H9 (cell line): ENCODE measurements around the gene RARA. TPM values are rescaled to one million over a fixed set of nuclear protein-coding genes. Genes with fewer than 3 reads are reported as not detected.

Experiments
- DNase-seq: peaks from one replicate; pipeline ENCODE4 v3.0.0-alpha.2; 2017
- H2AFZ ChIP-seq: one replicate; pipeline ENCODE4 v1.6.1; 2013; ENCODE audit warnings: mild to moderate bottlenecking, low read length, control low read depth, moderate library complexity
- H2AK5ac ChIP-seq: 2 replicates; pipeline ENCODE4 v1.6.1; 2013; ENCODE audit warnings: low read length, control low read depth, mixed read lengths; ENCODE audit not compliant: insufficient read length
- H2BK120ac ChIP-seq: one replicate; pipeline ENCODE4 v1.6.1; 2013; ENCODE audit warnings: low read depth, mild to moderate bottlenecking, low read length, control low read depth, inconsistent platforms; ENCODE audit not compliant: poor library complexity, severe bottlenecking
- H2BK12ac ChIP-seq: 2 replicates; pipeline ENCODE4 v1.6.1; 2013; ENCODE audit warnings: low read length, control low read depth, mixed read lengths, low read depth; ENCODE audit not compliant: insufficient read length
- H2BK15ac ChIP-seq: 2 replicates; pipeline ENCODE4 v1.6.1; 2013; ENCODE audit warnings: low read depth, low read length, control low read depth
- H2BK20ac ChIP-seq: one replicate; pipeline ENCODE4 v1.6.1; 2013; ENCODE audit warnings: low read depth, mild to moderate bottlenecking, low read length, control low read depth, inconsistent platforms; ENCODE audit not compliant: poor library complexity, severe bottlenecking
- H2BK5ac ChIP-seq: 2 replicates; pipeline ENCODE4 v1.6.1; 2013; ENCODE audit warnings: low read length, control low read depth, mixed read lengths; ENCODE audit not compliant: insufficient read length
- H3K14ac ChIP-seq: 2 replicates; pipeline ENCODE4 v1.6.1; 2013; ENCODE audit warnings: low read length, control low read depth; ENCODE audit not compliant: insufficient read depth
- H3K18ac ChIP-seq: 2 replicates; pipeline ENCODE4 v1.6.1; 2013; ENCODE audit warnings: low read depth, mild to moderate bottlenecking, mixed read lengths, low read length, control low read depth; ENCODE audit not compliant: insufficient read length
- H3K23ac ChIP-seq: 2 replicates; pipeline ENCODE4 v1.6.1; 2013; ENCODE audit warnings: low read length, control low read depth, mixed read lengths, low read depth; ENCODE audit not compliant: insufficient read length
- H3K23me2 ChIP-seq: 2 replicates; pipeline ENCODE4 v1.6.1; 2013; ENCODE audit warnings: low read depth, mild to moderate bottlenecking, mixed read lengths, low read length, control low read depth; ENCODE audit not compliant: insufficient read length, poor library complexity, severe bottlenecking
- H3K27ac ChIP-seq: 2 replicates; pipeline ENCODE4 v1.5.1; 2013; ENCODE audit warnings: low read length, control low read depth, mixed read lengths, low read depth; ENCODE audit not compliant: insufficient read length
- H3K27me3 ChIP-seq: 2 replicates; pipeline ENCODE4 v1.6.1; 2013; ENCODE audit warnings: low read length, control low read depth, inconsistent platforms; ENCODE audit not compliant: insufficient read depth
- H3K4ac ChIP-seq: 2 replicates; pipeline ENCODE4 v1.6.1; 2013; ENCODE audit warnings: low read depth, mild to moderate bottlenecking, control low read depth, inconsistent platforms, low read length, moderate library complexity
- H3K4me1 ChIP-seq: 2 replicates; pipeline ENCODE4 v1.6.1; 2013; ENCODE audit warnings: low read length, control low read depth, inconsistent platforms; ENCODE audit not compliant: insufficient read depth
- H3K4me2 ChIP-seq: 2 replicates; pipeline ENCODE4 v1.6.1; 2013; ENCODE audit warnings: low read length, control low read depth, mixed read lengths; ENCODE audit not compliant: insufficient read length, insufficient read depth
- H3K56ac ChIP-seq: 2 replicates; pipeline ENCODE4 v1.6.1; 2013; ENCODE audit warnings: low read depth, mild to moderate bottlenecking, mixed read lengths, low read length, control low read depth; ENCODE audit not compliant: insufficient read length
- H3K79me1 ChIP-seq: 2 replicates; pipeline ENCODE4 v1.6.1; 2013; ENCODE audit warnings: low read depth, mild to moderate bottlenecking, moderate library complexity, low read length, control low read depth, inconsistent platforms; ENCODE audit not compliant: insufficient read depth, poor library complexity, severe bottlenecking
- H3K79me2 ChIP-seq: 2 replicates; pipeline ENCODE4 v1.6.1; 2013; ENCODE audit warnings: low read length, control low read depth, inconsistent platforms; ENCODE audit not compliant: insufficient read depth
- H3K9ac ChIP-seq: 2 replicates; pipeline ENCODE4 v1.6.1; 2013; ENCODE audit warnings: low read length, control low read depth, mixed read lengths; ENCODE audit not compliant: insufficient read length; ENCODE audit errors: extremely low read depth
- H3K9me3 ChIP-seq: one replicate; pipeline ENCODE4 v1.6.1; 2013; ENCODE audit warnings: low read depth, low read length, inconsistent platforms; ENCODE audit not compliant: control insufficient read depth
- H3T11ph ChIP-seq: one replicate; pipeline ENCODE4 v1.6.1; 2013; ENCODE audit warnings: mild to moderate bottlenecking, low read length, control low read depth, inconsistent platforms
- H4K20me1 ChIP-seq: one replicate; pipeline ENCODE4 v1.6.1; 2013; ENCODE audit not compliant: control insufficient read depth, insufficient read length, insufficient read depth
- H4K5ac ChIP-seq: 2 replicates; pipeline ENCODE4 v1.6.1; 2013; ENCODE audit warnings: low read depth, mild to moderate bottlenecking, mixed read lengths, low read length, control low read depth; ENCODE audit not compliant: insufficient read length
- H4K8ac ChIP-seq: replicated peaks from 2 replicates; pipeline ENCODE4 v1.6.1; 2013; ENCODE audit warnings: low read length, control low read depth, mixed read lengths, low read depth; ENCODE audit not compliant: insufficient read length
- H4K91ac ChIP-seq: 2 replicates; pipeline ENCODE4 v1.6.1; 2013; ENCODE audit warnings: low read depth, mild to moderate bottlenecking, moderate library complexity, mixed read lengths, low read length, control low read depth; ENCODE audit not compliant: insufficient read length
- H3K27ac Mint-ChIP-seq, 3 experiments: 2 replicates in 2 of 3; 3 replicates in 1 of 3; pipeline ENCODE4 v1.8.0; 2020 to 2021; ENCODE audit warnings: mixed read lengths in 3 of 3, mild to moderate bottlenecking in 1 of 3, moderate library complexity in 1 of 3
- H3K27me3 Mint-ChIP-seq: 2 replicates; pipeline ENCODE4 v1.8.0; 2021; ENCODE audit warnings: low read depth, mild to moderate bottlenecking, moderate library complexity, mixed read lengths
- H3K36me3 Mint-ChIP-seq, 3 experiments: 2 replicates in 2 of 3; 3 replicates in 1 of 3; pipeline ENCODE4 v1.8.0; 2020 to 2021; ENCODE audit warnings: low read depth in 3 of 3, mixed read lengths in 3 of 3; ENCODE audit not compliant: insufficient read depth in 1 of 3
- H3K4me1 Mint-ChIP-seq, 2 experiments: 2 replicates each; pipeline ENCODE4 v1.8.0; 2020; ENCODE audit warnings: mixed read lengths in 2 of 2
- H3K4me3 Mint-ChIP-seq, 2 experiments: 2 replicates in 1 of 2; 3 replicates in 1 of 2; pipeline ENCODE4 v1.8.0; 2020 to 2021; ENCODE audit warnings: mild to moderate bottlenecking in 2 of 2, mixed read lengths in 2 of 2, moderate library complexity in 1 of 2
- H3K9me3 Mint-ChIP-seq, 2 experiments: 2 replicates in 1 of 2; 3 replicates in 1 of 2; pipeline ENCODE4 v1.8.0; 2020; ENCODE audit warnings: mild to moderate bottlenecking in 2 of 2, mixed read lengths in 2 of 2, moderate library complexity in 1 of 2
- WGBS: extraction: QIAGEN DNeasy Blood & Tissue Kit; methylation state at CpG from one replicate; pipeline ENCODE4 v1.1.7; 2013; ENCODE audit warnings: missing lambda C conversion rate, low lambda C conversion rate, mixed read lengths; ENCODE audit not compliant: insufficient read length; ENCODE audit errors: extremely low coverage; 5-methylcytosine and 5-hydroxymethylcytosine counted together
- total RNA-seq: library from RNA; stranded (reverse); gene quantifications from 2 replicates; pipeline ENCODE4 v1.2.1, GENCODE V29; 2021
- TF ChIP-seq, protein P1 (sequence below): fragments of 200-600 bp; sonication (generic); conservative IDR thresholded peaks from 3 replicates; pipeline ENCODE4 v1.8.0; 2021; ENCODE audit warnings: antibody characterized with exemption, mild to moderate bottlenecking

Gene RARA
- total RNA-seq, 1 experiment from 2014 or later, result 17.6 TPM

DNA sequence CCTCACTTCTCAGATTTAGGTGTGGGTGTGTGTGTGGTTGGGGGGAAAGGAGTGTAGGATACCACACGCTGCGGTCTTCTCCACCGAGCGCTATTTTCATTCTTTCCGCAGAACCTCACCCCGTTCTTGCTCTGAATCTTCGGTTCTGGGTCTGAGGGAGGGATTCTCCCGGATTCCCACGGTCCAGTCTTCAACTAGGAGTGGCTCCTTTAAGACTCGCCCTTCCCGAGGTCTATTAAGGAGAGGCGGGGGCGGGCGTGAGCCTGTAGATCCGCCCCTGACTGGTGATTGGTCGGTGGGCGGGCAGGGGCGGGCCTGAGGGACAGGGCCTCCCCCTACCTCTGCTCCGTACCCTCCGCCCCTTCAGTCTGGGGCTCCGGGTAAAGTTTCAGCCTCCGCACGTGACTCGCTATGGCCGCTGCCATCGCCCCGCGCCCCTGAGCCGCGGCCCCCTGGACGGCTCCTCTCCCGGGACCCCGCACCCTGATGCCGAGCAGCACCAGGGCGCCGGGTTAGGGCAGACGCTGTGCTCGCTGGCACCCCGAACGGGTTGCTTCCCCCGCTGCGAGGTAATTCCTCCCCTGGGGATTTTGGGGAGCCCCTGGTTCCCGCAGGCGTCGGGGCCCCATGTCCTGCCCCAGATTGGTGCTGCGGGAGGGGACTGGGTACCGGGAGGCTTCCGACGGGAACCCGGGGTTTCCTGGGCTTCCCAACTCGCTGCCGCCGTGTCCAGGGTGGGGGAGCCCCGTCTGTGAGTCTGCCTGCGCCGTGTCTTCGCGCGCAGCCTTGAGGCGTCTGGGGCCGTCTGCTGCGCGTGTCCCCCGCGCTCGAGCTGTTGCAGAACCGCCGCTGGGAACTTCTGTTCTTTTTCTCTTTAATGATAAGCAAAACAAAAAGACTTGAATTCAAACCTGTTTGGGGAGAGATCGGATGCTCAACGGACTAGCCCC, 9.2 kb downstream of the RARA start:
- Mint-ChIP-seq H3K4me1 (peaks cover 65 to 85% of the 10 kb centered on the region in 2 experiments), H3K4me3 (peak overlapping the region; percentile 80 to 94), H3K36me3 (no peaks in the 10 kb centered on the region; a peak in 1 of 7 replicates), H3K9me3 (no peaks in the 10 kb centered on the region), H3K27ac (peak overlapping the region in 1 of 3 experiments; percentile 92; a peak in 3 of 7 replicates), H3K27me3 (peaks cover 60% of the 10 kb centered on the region)
- peak; percentile 98 for DNase-seq
- Histone ChIP-seq H3K4ac (no peak overlapping the region), H3K56ac (no peak overlapping the region), H3K79me2 (no peaks in the 10 kb centered on the region; the same call in 1 of the 2 replicates), H3K23me2 (peaks cover 26% of the 10 kb centered on the region), H4K91ac (no peak overlapping the region), H2AK5ac (no peak overlapping the region), H4K20me1 (peaks cover 4% of the 10 kb centered on the region), H2BK5ac (no peak overlapping the region), H4K5ac (no peak overlapping the region), H3K9me3 (no peaks in the 10 kb centered on the region), H2BK120ac (no peak overlapping the region), H3K23ac (no peak overlapping the region), H3K4me2 (peak overlapping the region; percentile 68), H3K9ac (no peak overlapping the region), H3K18ac (peak overlapping the region; percentile 39), H2AFZ (no peak overlapping the region), H4K8ac (no peak overlapping the region), H2BK20ac (no peak overlapping the region), H2BK15ac (no peak overlapping the region; the same call in 1 of the 2 replicates), H2BK12ac (no peak overlapping the region), H3K14ac (no peak overlapping the region), H3K79me1 (no peaks in the 10 kb centered on the region), H3K4me1 (peaks cover 8% of the 10 kb centered on the region; the same call in 1 of the 2 replicates), H3K27ac (no peak overlapping the region), H3K27me3 (peaks cover 5% of the 10 kb centered on the region; the same call in 1 of the 2 replicates), H3T11ph (no peak overlapping the region)
- TF ChIP-seq, protein P1, sequence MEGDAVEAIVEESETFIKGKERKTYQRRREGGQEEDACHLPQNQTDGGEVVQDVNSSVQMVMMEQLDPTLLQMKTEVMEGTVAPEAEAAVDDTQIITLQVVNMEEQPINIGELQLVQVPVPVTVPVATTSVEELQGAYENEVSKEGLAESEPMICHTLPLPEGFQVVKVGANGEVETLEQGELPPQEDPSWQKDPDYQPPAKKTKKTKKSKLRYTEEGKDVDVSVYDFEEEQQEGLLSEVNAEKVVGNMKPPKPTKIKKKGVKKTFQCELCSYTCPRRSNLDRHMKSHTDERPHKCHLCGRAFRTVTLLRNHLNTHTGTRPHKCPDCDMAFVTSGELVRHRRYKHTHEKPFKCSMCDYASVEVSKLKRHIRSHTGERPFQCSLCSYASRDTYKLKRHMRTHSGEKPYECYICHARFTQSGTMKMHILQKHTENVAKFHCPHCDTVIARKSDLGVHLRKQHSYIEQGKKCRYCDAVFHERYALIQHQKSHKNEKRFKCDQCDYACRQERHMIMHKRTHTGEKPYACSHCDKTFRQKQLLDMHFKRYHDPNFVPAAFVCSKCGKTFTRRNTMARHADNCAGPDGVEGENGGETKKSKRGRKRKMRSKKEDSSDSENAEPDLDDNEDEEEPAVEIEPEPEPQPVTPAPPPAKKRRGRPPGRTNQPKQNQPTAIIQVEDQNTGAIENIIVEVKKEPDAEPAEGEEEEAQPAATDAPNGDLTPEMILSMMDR, result no peak
- WGBS, result no CpG with 5 or more reads among the region's 70 CpGs
